Stimulated activated CD4-positive, alpha-beta T cell treated with anti-CD3 and anti-CD28 coated beads, Interleukin-1b, Interleukin-23, amount 100 ng/mL, for 4 hours (primary cell): Measurements from ENCODE around the gene FHOD3.

Source experiments
- DNase-seq, 2 donors: peaks; one replicate each; pipeline ENCODE4 v3.0.0-alpha.2; 2020; ENCODE audit warnings: low read depth in 2 of 2

FHOD3 gene

GRCh38 chr18:36409779-36410178 is 112.3 kb downstream of the FHOD3 start:
- no peak for DNase-seq

GRCh38 chr18:36410346-36410745 is 112.8 kb downstream of the FHOD3 start:
- DNase-seq: no peak

GRCh38 chr18:36411745-36412168 is 114.2 kb downstream of the FHOD3 start:
- no peak for DNase-seq

- DNase-seq: no peak
These were observed 115.3 kb downstream of the FHOD3 start for GRCh38 chr18:36412778-36413177.

- no peak for DNase-seq
These were observed 117.7 kb downstream of the FHOD3 start for GRCh38 chr18:36415171-36415570.

GRCh38 chr18:36415625-36416024 is 118.1 kb downstream of the FHOD3 start:
- DNase-seq: no peak

GRCh38 chr18:36419188-36419899 is 121.8 kb downstream of the FHOD3 start:
- no peak for DNase-seq

- DNase-seq: no peak
These were observed 122.5 kb downstream of the FHOD3 start for GRCh38 chr18:36419900-36420531.

- no peak for DNase-seq
These were observed 123.3 kb downstream of the FHOD3 start for GRCh38 chr18:36420826-36421225.

GRCh38 chr18:36424741-36425142 is 127.2 kb downstream of the FHOD3 start:
- DNase-seq: no peak

GRCh38 chr18:36427369-36427768 is 129.9 kb downstream of the FHOD3 start:
- no peak for DNase-seq

GRCh38 chr18:36427831-36428230 is 130.3 kb downstream of the FHOD3 start:
- no peak for DNase-seq

- no peak for DNase-seq
These were observed 131.0 kb downstream of the FHOD3 start for GRCh38 chr18:36428431-36429029.

- no peak for DNase-seq
These were observed 135.5 kb downstream of the FHOD3 start for GRCh38 chr18:36432880-36433555.

GRCh38 chr18:36436387-36436786 is 138.9 kb downstream of the FHOD3 start:
- no peak for DNase-seq

- no peak for DNase-seq
These were observed 143.1 kb downstream of the FHOD3 start for GRCh38 chr18:36440614-36441013.

GRCh38 chr18:36441426-36442240 is 144.1 kb downstream of the FHOD3 start:
- no peak for DNase-seq

- no peak for DNase-seq
These were observed 145.2 kb downstream of the FHOD3 start for GRCh38 chr18:36442717-36443116.

- DNase-seq: no peak
These were observed 148.5 kb downstream of the FHOD3 start for GRCh38 chr18:36446059-36446458.

GRCh38 chr18:36448384-36449290 is 151.1 kb downstream of the FHOD3 start:
- no peak for DNase-seq

- no peak for DNase-seq
These were observed 151.9 kb downstream of the FHOD3 start for GRCh38 chr18:36449451-36449850.
